ENCODE measurements around the gene PALD1. TPM values are rescaled to one million over a fixed set of nuclear protein-coding genes. Genes with fewer than 3 reads are reported as not detected.

PALD1 gene
- total and polyA plus RNA-seq, 9 of the 15 experiments (the other 6 are each of a cell fraction or from before 2014, with no cell fraction given) = 0.03 to 0.29 (median 0.09) TPM; not detected in 2

GRCh38 chr10:70589762-70590654, 111.4 kb downstream of the PALD1 start (continued):
- TF ChIP-seq NR4A1 (CRISPR knock-in tag; IDR thresholded peaks at IDR 0.05) (no peak), NR4A1 (tag; IDR thresholded peaks at IDR 0.05) (no peak; the same call in 1 of the 2 replicates), CTBP1 (IDR thresholded peaks at IDR 0.05; ENCODE audit: borderline replicate concordance) (0 out of 2 replicates have a peak, but pooled peaks have one; percentile 9), ARID4B (CRISPR knock-in tag; IDR thresholded peaks at IDR 0.05) (no peak), KAT8 (IDR thresholded peaks at IDR 0.05; ENCODE audit: low read depth) (no peak), JUND (IDR thresholded peaks at IDR 0.05; ENCODE audit: borderline replicate concordance, low read depth, low read length) (0 out of 2 replicates have a peak, but pooled peaks have one; percentile 51), JUND (tag; IDR thresholded peaks at IDR 0.05; ENCODE audit: borderline replicate concordance, low read depth, low read length) (peak; percentile 10; the same call in 1 of the 3 replicates), CBX5 (IDR thresholded peaks at IDR 0.05; ENCODE audit: borderline replicate concordance, low read depth) (no peak), ZFP30 (CRISPR knock-in tag; IDR thresholded peaks at IDR 0.05; ENCODE audit: borderline replicate concordance) (no peak), MBD1 (CRISPR knock-in tag; IDR thresholded peaks at IDR 0.05) (no peak), CREB3 (tag; conservative IDR thresholded peaks at IDR 0.05; ENCODE audit: low read depth) (peak; percentile 54; the same call in 1 of the 2 replicates), RFX1 (IDR thresholded peaks at IDR 0.05) (peak; percentile 82), BMI1 (IDR thresholded peaks at IDR 0.05; ENCODE audit: low read length) (no peak), ELF1 (tag; IDR thresholded peaks at IDR 0.05) (no peak; the same call in 1 of the 2 replicates)
